ENCODE results near the gene TBC1D17. TPM values are rescaled to one million over a fixed set of nuclear protein-coding genes. Genes with fewer than 3 reads are reported as not detected.

TBC1D17 gene
- total and polyA plus RNA-seq, 4 donors = 11.3 to 27.9 (median 17.2) TPM

DNA sequence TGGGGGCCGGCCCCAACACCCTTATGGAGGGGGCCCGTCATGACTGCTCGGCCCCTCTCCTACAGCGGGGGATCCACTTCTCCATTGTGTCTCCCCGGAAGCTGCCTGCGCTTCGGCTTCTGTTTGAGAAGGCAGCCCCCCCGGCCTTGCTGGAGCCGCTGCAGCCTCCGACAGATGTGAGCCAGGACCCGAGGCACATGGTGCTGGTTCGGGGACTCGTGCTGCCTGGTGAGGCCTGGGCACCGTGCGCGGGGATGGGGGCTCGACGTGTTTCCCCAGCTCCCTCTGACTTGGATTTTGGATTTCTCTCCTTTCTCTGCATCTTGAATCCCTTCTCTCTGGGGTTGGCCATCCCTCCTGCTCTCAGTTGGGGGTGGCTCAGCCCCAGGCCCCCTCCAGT, 47.8 kb upstream of the TBC1D17 start:
- H3K36me3 ChIP-seq (ENCODE audit: control insufficient read depth in 4 of 4, insufficient read depth in 3 of 4, low read depth in 1 of 4, low read length in 3 of 4) = peaks cover 5 to 48% (median 15%) of the 10 kb centered on the region in 4 donors

DNA sequence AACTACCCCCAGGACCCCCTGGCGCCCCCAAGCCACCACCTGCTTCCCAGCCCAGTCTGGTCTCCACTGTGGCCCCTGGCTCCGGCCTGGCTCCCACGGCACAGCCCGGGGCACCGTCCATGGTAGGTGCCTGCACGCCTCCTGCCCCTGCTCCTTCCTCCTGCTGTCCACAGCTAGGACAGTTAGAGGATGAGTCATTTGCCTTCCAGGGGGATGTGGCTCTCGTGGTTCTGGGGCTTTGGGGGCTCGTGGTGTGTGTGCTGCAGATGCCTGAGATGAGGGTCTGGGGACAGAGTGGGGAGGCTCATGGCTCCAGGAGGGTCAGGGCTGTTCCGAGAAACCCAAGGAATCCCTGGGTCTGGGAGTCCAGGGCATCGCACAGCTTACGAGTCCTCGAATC, 46.7 kb upstream of the TBC1D17 start:
- Histone ChIP-seq H3K27ac (ENCODE audit: low read depth in 1 of 2, low read length in 2 of 2) (no peak overlapping the region), H3K4me3 (ENCODE audit: low read depth in 1 of 3, low read length in 3 of 3) (no peak overlapping the region), H3K4me1 (ENCODE audit: control insufficient read depth in 4 of 4, insufficient read depth in 4 of 4, low read length in 3 of 4) (no peaks in the 10 kb centered on the region), H3K36me3 (ENCODE audit: control insufficient read depth in 4 of 4, insufficient read depth in 3 of 4, low read depth in 1 of 4, low read length in 3 of 4) (peaks cover 5 to 48% (median 18%) of the 10 kb centered on the region in 4 donors), H3K27me3 (ENCODE audit: control insufficient read depth in 4 of 4, insufficient read depth in 4 of 4, low read length in 3 of 4) (no peaks in the 10 kb centered on the region), H3K9ac (ENCODE audit: low read depth in 1 of 2, low read length in 2 of 2) (no peak overlapping the region), H3K9me3 (ENCODE audit: control insufficient read depth in 4 of 4, low read length in 3 of 4) (no peaks in the 10 kb centered on the region)
- WGBS = 95% methylated on average over 12 of the region's 12 CpGs
- DNase-seq (ENCODE audit: low spot score) = no peak
- TF ChIP-seq SP1 (IDR thresholded peaks at IDR 0.05) = no peak

More for the DNA sequence above, 47.8 kb upstream of the TBC1D17 start:
- Histone ChIP-seq H3K27me3 (ENCODE audit: control insufficient read depth in 4 of 4, insufficient read depth in 4 of 4, low read length in 3 of 4) (no peaks in the 10 kb centered on the region), H3K4me1 (ENCODE audit: control insufficient read depth in 4 of 4, insufficient read depth in 4 of 4, low read length in 3 of 4) (no peaks in the 10 kb centered on the region), H3K27ac (ENCODE audit: low read depth in 1 of 2, low read length in 2 of 2) (no peak overlapping the region), H3K4me3 (ENCODE audit: low read depth in 1 of 3, low read length in 3 of 3) (no peak overlapping the region), H3K9ac (ENCODE audit: low read depth in 1 of 2, low read length in 2 of 2) (no peak overlapping the region), H3K9me3 (ENCODE audit: control insufficient read depth in 4 of 4, low read length in 3 of 4) (no peaks in the 10 kb centered on the region)
- DNase-seq (ENCODE audit: low spot score) = no peak
- TF ChIP-seq, protein P1, sequence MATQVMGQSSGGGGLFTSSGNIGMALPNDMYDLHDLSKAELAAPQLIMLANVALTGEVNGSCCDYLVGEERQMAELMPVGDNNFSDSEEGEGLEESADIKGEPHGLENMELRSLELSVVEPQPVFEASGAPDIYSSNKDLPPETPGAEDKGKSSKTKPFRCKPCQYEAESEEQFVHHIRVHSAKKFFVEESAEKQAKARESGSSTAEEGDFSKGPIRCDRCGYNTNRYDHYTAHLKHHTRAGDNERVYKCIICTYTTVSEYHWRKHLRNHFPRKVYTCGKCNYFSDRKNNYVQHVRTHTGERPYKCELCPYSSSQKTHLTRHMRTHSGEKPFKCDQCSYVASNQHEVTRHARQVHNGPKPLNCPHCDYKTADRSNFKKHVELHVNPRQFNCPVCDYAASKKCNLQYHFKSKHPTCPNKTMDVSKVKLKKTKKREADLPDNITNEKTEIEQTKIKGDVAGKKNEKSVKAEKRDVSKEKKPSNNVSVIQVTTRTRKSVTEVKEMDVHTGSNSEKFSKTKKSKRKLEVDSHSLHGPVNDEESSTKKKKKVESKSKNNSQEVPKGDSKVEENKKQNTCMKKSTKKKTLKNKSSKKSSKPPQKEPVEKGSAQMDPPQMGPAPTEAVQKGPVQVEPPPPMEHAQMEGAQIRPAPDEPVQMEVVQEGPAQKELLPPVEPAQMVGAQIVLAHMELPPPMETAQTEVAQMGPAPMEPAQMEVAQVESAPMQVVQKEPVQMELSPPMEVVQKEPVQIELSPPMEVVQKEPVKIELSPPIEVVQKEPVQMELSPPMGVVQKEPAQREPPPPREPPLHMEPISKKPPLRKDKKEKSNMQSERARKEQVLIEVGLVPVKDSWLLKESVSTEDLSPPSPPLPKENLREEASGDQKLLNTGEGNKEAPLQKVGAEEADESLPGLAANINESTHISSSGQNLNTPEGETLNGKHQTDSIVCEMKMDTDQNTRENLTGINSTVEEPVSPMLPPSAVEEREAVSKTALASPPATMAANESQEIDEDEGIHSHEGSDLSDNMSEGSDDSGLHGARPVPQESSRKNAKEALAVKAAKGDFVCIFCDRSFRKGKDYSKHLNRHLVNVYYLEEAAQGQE (IDR thresholded peaks at IDR 0.05) = no peak
- TF ChIP-seq SP1 (IDR thresholded peaks at IDR 0.05) = no peak
- 98% methylated on average over 18 of the region's 18 CpGs for WGBS

GRCh38 chr19:49831592-49831991, 45.9 kb upstream of the TBC1D17 start:
- Histone ChIP-seq H3K4me1 (ENCODE audit: control insufficient read depth in 4 of 4, insufficient read depth in 4 of 4, low read length in 3 of 4) (no peaks in the 10 kb centered on the region), H3K9me3 (ENCODE audit: control insufficient read depth in 4 of 4, low read length in 3 of 4) (no peaks in the 10 kb centered on the region), H3K27ac (ENCODE audit: low read depth in 1 of 2, low read length in 2 of 2) (no peak overlapping the region), H3K27me3 (ENCODE audit: control insufficient read depth in 4 of 4, insufficient read depth in 4 of 4, low read length in 3 of 4) (no peaks in the 10 kb centered on the region), H3K9ac (ENCODE audit: low read depth in 1 of 2, low read length in 2 of 2) (no peak overlapping the region), H3K36me3 (ENCODE audit: control insufficient read depth in 4 of 4, insufficient read depth in 3 of 4, low read depth in 1 of 4, low read length in 3 of 4) (peaks cover 5 to 53% (median 19%) of the 10 kb centered on the region in 4 donors), H3K4me3 (ENCODE audit: low read depth in 1 of 3, low read length in 3 of 3) (no peak overlapping the region)
- TF ChIP-seq, protein P2, sequence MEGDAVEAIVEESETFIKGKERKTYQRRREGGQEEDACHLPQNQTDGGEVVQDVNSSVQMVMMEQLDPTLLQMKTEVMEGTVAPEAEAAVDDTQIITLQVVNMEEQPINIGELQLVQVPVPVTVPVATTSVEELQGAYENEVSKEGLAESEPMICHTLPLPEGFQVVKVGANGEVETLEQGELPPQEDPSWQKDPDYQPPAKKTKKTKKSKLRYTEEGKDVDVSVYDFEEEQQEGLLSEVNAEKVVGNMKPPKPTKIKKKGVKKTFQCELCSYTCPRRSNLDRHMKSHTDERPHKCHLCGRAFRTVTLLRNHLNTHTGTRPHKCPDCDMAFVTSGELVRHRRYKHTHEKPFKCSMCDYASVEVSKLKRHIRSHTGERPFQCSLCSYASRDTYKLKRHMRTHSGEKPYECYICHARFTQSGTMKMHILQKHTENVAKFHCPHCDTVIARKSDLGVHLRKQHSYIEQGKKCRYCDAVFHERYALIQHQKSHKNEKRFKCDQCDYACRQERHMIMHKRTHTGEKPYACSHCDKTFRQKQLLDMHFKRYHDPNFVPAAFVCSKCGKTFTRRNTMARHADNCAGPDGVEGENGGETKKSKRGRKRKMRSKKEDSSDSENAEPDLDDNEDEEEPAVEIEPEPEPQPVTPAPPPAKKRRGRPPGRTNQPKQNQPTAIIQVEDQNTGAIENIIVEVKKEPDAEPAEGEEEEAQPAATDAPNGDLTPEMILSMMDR (IDR thresholded peaks at IDR 0.05; ENCODE audit: low read depth, low read length, missing input control) = no peak
- no peak for TF ChIP-seq EGR1 (IDR thresholded peaks at IDR 0.05; ENCODE audit: low read depth in 2 of 2)
- no peak for TF ChIP-seq FOXA1 (IDR thresholded peaks at IDR 0.05)
- no peak for TF ChIP-seq ZBTB33 (IDR thresholded peaks at IDR 0.05)
- TF ChIP-seq, protein P1 (IDR thresholded peaks at IDR 0.05) = no peak
- no peak for TF ChIP-seq GABPA (IDR thresholded peaks at IDR 0.05 in 1 of 2, conservative IDR thresholded peaks at IDR 0.05 in 1 of 2)
- TF ChIP-seq SP1 (IDR thresholded peaks at IDR 0.05) = no peak
- no peak for TF ChIP-seq NR2F2 (IDR thresholded peaks at IDR 0.05)
- TF ChIP-seq YY1 (IDR thresholded peaks at IDR 0.05) = no peak
- WGBS = 95% methylated on average over 8 of the region's 8 CpGs
- DNase-seq (ENCODE audit: low spot score) = no peak
